RWPE1 (cell line): Measurements from ENCODE around the gene RFTN1.

Experiments
- CTCF ChIA-PET: fragments of 350-600 bp; sonication (Branson Sonifier 250); formaldehyde crosslinking; extraction: SDS; loops from one replicate; lab custom pipeline; 2021; lab: Yijun Ruan, JAX
- POLR2A ChIA-PET: fragments of 400-600 bp; formaldehyde crosslinking; extraction: SDS; loops from one replicate; lab custom pipeline; 2020; ENCODE audit warnings: antibody characterized with exemption; ENCODE audit not compliant: low non-redundant PET; lab: Yijun Ruan, JAX
- DNase-seq: peaks from one replicate; pipeline ENCODE4 v3.0.0; 2012; ENCODE audit warnings: low spot score
- H3K27ac ChIP-seq: fragments of 450-650 bp; 2 replicates; pipeline ENCODE4 v1.5.1; 2017
- TF ChIP-seq, protein P1 (sequence below): fragments of 450-650 bp; conservative IDR thresholded peaks from 2 replicates; pipeline ENCODE4 v1.5.1; 2017; ENCODE audit warnings: low read depth, mild to moderate bottlenecking

RFTN1 gene

DNA sequence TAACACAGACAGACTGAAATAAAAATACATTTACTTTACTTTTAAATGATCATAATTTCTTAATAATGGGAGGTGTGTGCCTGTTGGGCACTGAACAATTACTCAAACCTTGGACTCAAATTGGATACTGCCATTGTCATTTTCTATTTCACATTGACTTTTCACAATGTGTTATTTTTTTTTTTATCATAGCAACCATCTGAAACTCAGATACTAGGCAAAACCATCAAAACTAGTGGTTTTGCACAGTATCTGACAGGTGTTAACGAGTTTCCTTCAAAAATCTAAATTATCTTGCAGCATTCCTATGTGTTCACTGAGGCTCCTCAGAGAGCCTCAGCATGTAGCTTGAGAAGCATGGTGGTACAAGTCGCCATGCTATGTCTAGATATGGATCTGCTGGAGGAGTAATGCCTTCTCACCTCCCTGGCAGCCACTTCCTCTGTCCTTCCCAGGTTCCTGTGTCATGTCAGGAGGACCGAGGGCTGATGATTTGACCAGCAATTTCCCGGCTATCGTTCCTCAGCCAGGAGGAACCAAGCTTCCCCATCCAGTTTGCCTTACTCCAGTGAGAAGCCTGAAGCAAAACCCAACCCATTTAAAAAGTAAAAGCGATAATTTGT is 29.9 kb upstream of the RFTN1 start:
- H3K27ac ChIP-seq: no peak overlapping the region
- ChIA-PET CTCF (no interaction called here), POLR2A (no interaction called here)
- TF ChIP-seq, protein P1, sequence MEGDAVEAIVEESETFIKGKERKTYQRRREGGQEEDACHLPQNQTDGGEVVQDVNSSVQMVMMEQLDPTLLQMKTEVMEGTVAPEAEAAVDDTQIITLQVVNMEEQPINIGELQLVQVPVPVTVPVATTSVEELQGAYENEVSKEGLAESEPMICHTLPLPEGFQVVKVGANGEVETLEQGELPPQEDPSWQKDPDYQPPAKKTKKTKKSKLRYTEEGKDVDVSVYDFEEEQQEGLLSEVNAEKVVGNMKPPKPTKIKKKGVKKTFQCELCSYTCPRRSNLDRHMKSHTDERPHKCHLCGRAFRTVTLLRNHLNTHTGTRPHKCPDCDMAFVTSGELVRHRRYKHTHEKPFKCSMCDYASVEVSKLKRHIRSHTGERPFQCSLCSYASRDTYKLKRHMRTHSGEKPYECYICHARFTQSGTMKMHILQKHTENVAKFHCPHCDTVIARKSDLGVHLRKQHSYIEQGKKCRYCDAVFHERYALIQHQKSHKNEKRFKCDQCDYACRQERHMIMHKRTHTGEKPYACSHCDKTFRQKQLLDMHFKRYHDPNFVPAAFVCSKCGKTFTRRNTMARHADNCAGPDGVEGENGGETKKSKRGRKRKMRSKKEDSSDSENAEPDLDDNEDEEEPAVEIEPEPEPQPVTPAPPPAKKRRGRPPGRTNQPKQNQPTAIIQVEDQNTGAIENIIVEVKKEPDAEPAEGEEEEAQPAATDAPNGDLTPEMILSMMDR: no peak
- DNase-seq: no peak

DNA sequence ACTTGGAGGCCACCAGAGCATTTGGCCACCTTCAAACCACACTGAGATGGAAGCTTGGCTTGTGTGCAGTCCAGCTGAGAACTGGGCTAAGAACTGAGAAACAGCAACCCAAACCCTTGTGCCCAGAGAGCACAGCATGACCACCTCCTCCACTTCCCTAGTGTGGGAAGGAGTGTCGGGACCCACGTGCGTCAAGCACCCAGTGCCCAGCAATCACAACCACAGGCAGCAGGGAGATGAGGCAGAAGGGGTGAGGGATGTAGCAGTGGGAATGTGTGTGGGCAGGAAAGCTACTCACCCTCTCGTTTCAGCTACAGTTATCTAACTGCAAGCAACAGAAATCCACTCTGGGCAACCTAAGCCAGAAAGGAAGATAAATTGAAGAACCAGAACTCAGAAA is 25.0 kb upstream of the RFTN1 start:
- ChIA-PET POLR2A (no interaction called here), CTCF (no interaction called here)
- no peak for DNase-seq
- TF ChIP-seq, protein P1: no peak
- no peak overlapping the region for H3K27ac ChIP-seq

DNA sequence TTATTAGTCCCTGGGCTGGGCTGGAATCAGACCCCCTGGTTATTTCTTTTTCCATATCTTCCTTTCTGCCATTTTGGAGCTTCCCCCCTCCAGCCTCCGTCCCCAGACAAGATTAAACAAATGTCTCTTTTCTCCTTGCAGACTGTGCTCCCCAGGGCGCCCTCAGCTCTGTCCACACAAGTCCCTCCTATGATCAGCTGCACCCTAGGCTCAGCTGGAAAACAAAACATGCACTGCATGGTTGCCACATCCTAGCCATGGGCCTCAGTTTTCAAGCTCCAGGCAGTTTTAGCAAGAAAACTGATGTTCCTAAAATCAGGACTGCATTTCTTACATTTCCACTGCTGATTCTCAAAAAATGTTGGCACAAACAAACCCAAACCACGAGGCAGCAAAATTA is 23.5 kb upstream of the RFTN1 start:
- no peak for DNase-seq
- TF ChIP-seq, protein P1: no peak
- POLR2A ChIA-PET: no interaction called here
- no peak overlapping the region for H3K27ac ChIP-seq
- CTCF ChIA-PET: no interaction called here

DNA sequence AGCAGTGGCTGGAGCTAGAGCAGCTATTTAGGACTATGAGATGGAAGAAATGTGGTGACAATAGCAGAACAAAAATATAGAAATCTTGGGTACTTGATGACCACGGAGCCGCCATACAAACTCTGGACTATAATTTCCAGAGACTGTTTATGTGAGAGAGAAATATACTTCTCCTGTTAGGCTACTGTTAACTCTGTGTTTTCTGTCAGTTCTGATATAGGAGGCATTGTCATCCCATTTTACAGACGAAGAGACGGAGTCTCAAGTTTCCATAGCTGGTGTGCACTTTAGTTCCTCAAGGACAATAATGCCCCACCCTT is 22.8 kb upstream of the RFTN1 start:
- POLR2A ChIA-PET: no interaction called here
- CTCF ChIA-PET: no interaction called here
- TF ChIP-seq, protein P1: no peak
- H3K27ac ChIP-seq: no peak overlapping the region
- DNase-seq: no peak

DNA sequence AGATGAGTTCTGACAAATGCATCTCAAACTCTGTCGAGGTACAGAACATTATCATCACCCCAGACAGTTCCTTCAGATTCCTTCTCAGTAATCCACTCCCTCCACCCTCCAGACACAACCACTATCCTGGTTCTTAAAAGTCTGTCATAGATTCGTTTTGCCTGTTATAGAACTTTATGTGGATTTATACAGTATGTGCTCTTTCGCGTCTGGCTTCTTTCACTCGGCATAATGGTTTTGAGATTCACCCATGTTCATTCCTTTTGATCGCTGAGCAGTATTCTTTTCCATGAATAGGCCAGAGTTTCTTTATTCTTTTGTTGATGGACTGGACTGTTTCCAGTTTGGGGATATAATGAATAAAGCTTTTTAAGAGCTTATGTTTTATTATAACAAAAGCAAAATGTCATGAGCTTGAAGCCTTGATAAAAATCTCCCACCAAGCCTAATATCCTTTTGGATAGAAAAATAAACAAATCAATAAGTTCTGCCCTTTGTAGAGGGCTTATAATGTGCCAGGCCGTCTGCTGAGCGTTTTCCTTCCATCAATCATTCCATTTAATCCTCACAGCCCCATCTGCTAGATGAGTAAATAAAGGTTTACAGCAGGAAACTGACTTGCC is 21.3 kb upstream of the RFTN1 start:
- no peak for DNase-seq
- CTCF ChIA-PET: no interaction called here
- H3K27ac ChIP-seq: no peak overlapping the region
- POLR2A ChIA-PET: no interaction called here
- TF ChIP-seq, protein P1: no peak

DNA sequence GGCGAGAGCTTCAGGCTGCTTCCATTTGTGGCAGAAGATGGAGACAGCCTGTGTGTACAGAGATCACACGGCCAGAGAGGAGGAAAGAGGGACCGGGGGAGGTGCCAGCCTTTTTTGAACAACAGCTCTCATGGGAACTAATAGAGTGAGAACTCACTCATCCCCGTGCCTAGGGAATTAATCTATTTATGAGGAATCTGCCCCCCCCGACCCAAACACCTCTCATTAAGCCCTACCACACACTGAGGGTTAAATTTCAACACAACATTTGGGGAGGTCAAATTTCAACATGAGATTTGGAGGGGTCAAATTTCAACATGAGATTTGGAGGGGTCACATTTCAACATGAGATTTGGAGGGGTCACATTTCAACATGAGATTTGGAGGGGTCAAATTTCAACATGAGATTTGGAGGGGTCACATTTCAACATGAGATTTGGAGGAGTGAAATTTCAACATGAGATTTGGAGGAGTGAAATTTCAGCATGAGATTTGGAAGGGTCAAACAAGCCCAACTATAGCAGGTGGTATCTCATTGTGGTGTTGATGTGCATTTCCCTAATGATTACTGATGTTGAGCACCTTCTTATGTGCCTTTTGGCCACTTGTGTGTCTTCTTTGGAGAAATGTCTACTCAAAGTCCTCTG is 20.6 kb upstream of the RFTN1 start:
- no peak for DNase-seq
- CTCF ChIA-PET: no interaction called here
- H3K27ac ChIP-seq: no peak overlapping the region
- POLR2A ChIA-PET: no interaction called here
- TF ChIP-seq, protein P1: no peak
